Measurements from ENCODE around the gene CFL1.

Gene CFL1

DNA sequence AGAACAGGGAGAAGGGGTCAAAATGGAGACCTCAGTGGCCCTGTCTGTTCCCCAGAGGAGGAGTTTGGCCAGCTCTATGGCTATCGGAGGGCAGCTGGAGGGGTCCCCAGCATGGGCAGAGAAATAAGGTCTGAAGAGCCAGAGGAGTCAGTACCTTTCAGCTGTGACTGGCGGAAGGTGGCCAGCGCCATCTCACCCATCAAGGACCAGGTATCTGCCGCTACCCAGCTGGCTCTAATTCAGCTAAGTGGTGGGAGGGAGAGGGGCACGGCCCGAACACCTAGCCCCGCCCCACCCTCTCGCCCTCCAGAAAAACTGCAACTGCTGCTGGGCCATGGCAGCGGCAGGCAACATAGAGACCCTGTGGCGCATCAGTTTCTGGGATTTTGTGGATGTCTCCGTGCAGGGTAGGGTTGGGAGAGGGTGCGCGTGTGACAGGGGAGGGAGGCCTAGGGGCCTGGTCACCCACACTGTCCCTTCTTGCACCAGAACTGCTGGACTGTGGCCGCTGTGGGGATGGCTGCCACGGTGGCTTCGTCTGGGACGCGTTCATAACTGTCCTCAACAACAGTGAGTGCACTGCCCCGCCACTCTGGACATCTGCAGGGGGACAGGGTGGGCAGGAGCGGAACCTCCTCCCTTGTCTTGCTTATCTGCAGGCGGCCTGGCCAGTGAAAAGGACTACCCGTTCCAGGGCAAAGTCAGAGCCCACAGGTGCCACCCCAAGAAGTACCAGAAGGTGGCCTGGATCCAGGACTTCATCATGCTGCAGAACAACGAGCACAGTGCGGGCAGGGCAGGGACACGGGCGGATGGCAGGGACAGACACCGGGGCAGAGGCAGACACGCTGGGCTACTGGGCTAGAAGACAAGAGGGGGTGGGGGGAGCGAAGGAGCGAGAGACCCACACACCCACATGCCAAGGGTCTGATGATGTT is 24.4 kb upstream of the CFL1 start:
- no peak overlapping the region for H3K4me3 ChIP-seq (ENCODE audit: low read depth, low read length)
- TF ChIP-seq, protein P1, sequence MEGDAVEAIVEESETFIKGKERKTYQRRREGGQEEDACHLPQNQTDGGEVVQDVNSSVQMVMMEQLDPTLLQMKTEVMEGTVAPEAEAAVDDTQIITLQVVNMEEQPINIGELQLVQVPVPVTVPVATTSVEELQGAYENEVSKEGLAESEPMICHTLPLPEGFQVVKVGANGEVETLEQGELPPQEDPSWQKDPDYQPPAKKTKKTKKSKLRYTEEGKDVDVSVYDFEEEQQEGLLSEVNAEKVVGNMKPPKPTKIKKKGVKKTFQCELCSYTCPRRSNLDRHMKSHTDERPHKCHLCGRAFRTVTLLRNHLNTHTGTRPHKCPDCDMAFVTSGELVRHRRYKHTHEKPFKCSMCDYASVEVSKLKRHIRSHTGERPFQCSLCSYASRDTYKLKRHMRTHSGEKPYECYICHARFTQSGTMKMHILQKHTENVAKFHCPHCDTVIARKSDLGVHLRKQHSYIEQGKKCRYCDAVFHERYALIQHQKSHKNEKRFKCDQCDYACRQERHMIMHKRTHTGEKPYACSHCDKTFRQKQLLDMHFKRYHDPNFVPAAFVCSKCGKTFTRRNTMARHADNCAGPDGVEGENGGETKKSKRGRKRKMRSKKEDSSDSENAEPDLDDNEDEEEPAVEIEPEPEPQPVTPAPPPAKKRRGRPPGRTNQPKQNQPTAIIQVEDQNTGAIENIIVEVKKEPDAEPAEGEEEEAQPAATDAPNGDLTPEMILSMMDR (IDR thresholded peaks at IDR 0.05; ENCODE audit: control insufficient read depth, extremely low read depth, insufficient read depth): no peak
- DNase-seq (ENCODE audit: low read depth): no peak

DNA sequence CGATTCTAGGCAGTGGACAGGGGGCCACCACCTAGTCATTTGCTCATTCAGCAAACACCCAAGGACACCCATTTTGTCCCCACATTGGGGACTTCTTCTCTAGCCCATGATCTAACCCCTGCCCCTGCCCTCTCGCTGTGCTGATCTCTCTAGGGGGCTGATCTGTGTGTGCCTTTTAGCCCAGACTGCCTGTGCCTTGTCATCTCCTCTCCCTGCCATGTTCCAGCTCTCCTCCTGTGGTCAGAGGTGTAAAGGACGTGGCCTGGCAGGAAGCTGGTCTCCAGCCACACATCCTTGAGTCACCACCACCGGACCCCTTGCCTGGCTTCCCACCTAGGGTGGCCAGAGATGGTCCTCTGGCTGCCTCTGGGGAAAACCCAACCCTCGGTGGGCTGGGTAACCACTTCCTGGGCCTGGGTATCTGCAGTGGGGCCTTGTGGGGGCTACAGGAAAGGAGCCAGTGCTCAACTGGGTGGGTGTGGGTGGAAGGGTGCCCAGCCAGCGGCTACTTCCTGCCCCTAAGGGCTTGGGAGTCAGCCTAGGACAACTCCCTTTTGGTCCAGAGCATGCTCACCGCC is 23.0 kb upstream of the CFL1 start:
- TF ChIP-seq, protein P1 (IDR thresholded peaks at IDR 0.05; ENCODE audit: control insufficient read depth, extremely low read depth, insufficient read depth): no peak
- no peak for DNase-seq (ENCODE audit: low read depth)
- H3K4me3 ChIP-seq (ENCODE audit: low read depth, low read length): no peak overlapping the region

DNA sequence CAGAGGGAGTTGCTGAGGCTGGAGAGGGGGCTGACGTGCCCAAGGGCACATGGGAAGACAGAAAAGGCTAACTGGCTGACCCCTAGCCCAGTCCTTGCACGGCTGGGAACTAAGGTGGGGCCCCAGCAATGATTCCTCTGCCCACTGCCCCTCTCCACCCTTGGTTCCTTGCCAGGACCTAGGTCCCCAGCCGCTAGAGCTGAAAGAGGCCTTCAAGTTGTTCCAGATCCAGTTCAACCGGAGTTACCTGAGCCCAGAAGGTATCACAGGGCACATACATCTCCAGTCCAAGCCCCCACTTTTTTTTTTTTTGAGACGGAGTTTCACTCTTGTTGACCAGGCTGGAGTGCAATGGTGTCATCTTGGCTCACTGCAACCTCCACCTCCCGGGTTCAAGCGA is 22.0 kb upstream of the CFL1 start:
- no peak overlapping the region for H3K4me3 ChIP-seq (ENCODE audit: low read depth, low read length)
- TF ChIP-seq, protein P1 (IDR thresholded peaks at IDR 0.05; ENCODE audit: control insufficient read depth, extremely low read depth, insufficient read depth): no peak
- DNase-seq (ENCODE audit: low read depth): no peak

DNA sequence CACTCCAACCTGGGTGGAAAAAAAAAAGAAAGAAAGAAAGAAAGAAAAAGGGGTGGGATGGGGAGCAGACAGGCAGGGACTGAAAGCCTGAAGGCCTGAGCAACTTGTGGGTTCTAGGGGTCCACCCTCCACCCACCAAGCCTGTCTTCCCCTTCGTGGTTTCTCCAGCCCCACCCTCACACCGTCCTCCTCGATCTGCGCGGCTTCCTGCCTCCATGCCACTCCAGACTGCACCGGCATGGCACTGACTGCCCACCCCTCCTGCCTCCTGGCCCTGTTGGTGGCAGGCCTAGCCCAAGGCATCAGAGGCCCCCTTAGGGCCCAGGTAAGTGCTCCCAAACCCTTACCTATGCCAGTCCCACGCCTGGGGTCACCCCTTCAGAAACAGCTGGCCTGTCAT is 21.6 kb upstream of the CFL1 start, which contains the start of gene CTSW:
Gene CTSW, plus strand, starts transcription at position 221 of the 400 bp plus-strand sequence. Its CDS starts 18 bp downstream, at position 239.
- no peak for DNase-seq (ENCODE audit: low read depth)
- H3K4me3 ChIP-seq (ENCODE audit: low read depth, low read length): no peak within 1 kb of the TSS
- TF ChIP-seq, protein P1 (IDR thresholded peaks at IDR 0.05; ENCODE audit: control insufficient read depth, extremely low read depth, insufficient read depth): no peak

DNA sequence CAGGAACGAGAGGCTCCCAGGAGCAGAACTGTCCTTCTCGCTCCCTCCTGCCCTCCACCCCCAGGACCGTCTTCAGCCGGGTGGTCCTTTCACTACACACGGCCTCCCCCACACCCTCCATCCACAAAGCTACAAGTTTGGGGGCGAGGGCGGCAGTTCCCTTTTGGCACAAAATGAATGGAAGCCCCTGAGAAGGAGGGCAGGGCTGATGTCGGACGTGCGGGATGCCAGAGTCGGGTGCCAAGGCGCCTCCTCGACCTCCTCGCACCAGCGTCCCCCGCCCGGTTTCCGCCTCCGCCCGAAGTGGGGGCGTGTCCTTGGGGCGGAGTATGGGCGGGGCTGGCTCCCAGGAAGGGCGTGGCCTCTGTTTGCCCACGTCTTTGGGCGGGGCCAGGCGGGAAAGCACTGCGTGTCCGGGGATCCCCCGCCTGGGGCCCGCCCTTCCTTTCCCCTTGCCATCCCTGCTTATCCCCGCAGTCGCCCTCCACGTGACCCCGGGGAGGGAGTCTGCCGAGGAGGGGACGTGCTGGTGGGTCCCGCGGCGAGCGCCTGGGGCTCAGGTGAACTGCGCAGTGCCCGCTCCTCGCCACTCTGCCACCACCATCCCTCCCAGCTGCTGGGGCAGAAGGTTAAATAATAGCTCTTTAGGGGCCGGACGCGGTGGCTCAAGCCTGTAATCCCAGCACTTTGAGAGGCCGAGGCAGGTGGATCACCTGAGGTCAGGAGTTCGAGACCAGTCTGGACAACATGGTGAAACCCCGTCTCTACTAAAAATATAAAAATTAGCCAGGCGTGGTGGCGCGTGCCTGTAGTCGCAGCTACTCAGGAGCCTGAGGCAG is 15.6 kb upstream of the CFL1 start:
- peak overlapping the region; percentile 52 for H3K4me3 ChIP-seq (ENCODE audit: low read depth, low read length)
- DNase-seq (ENCODE audit: low read depth): no peak
- TF ChIP-seq, protein P1 (IDR thresholded peaks at IDR 0.05; ENCODE audit: control insufficient read depth, extremely low read depth, insufficient read depth): no peak

DNA sequence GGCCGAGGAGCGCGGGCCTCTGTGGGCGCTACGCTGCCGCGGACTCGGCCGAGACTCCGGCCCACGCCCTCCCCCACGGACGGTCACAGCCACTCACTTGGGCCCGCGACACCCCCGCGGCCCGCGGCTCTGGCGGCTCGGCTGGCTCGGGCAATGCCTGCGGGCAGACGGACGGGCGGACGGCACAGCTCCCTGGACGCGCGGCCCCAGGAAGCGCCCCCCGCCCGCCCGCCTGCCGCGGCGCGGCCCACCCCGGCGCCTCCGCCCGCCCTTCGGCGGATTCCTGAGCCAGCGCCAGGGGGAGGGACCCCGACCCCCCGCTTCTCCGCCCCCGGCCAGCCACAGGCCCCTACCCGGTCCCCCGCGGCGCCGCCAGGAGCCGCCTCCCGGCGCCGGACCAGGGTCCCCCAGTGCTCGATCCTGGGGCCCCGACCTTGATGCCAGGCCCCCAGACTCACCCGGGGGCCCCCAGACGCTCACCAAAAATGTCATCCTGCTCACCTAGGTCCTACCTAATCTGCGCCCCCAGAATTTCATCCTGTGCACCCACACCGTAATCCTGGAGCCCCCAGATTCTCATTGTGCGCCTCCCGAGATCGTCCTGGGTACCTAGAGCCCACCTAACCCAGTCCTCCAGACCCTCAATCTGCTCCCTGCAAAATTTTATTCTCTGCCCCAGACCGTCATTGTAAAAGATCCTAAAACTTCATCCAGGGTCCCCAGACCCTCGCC is 14.8 kb upstream of the CFL1 start, which contains the start of gene EFEMP2:
Gene EFEMP2, minus strand, starts transcription at position 215 of the 732 bp plus-strand sequence. CDS start 446 bp downstream, outside the sequence.
- no peak for DNase-seq (ENCODE audit: low read depth)
- TF ChIP-seq, protein P1 (IDR thresholded peaks at IDR 0.05; ENCODE audit: control insufficient read depth, extremely low read depth, insufficient read depth): no peak
- peak within 1 kb of the TSS; percentile 52 for H3K4me3 ChIP-seq (ENCODE audit: low read depth, low read length)

Measured in LNCaP clone FGC (cell line).